Dermis microvascular lymphatic vessel endothelial cell (primary cell): ENCODE measurements around the gene LCE4A. TPM values are rescaled to one million over a fixed set of nuclear protein-coding genes. Genes with fewer than 3 reads are reported as not detected.

ENCODE experiments used
- DNase-seq, 2 donors: peaks; one replicate each; pipeline versions ENCODE4 v3.0.0 to v3.0.0-alpha.2; 2010; ENCODE audit warnings: low read depth in 2 of 2
- total RNA-seq: library from RNA; depleted of rRNA; stranded (reverse); fragments of >200 nt; gene quantifications from 2 replicates; pipeline ENCODE4 v1.2.1, GENCODE V29; 2014

The LCE4A gene
- total RNA-seq, 1 donor from 2014 or later, result not detected

DNA sequence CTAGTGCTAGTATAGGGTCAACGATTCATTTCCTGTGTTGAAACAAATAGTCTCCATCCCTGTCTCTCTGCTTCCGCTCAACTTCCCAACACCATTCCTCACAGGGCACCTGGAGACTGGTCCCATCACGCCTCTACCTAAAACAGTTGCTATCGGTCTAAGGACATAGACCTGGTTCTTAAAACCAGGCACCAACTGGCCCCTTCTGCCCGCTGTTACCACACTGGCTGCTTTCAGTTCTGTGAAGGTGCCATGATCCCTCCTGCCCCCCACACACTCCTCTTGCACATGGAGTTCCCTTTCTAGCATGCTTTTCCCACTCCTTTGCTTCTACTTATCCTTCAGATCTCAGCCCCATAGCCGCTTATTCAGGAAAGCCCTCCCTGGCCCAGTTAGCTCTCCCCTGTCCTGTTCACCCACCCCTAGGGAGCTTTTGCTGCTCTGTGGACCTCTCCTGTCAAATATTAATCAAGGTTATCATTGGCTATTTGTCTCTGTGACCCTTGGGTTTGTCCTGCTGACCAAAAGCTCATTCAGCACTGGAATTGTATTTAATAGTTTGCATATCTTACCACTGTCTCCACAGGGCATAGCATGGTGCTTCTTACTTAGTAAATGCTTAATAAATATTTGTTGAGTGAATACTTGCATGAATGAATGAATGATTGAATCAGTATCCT lies 37.9 kb downstream of the LCE4A start:
- DNase-seq, result no peak

DNA sequence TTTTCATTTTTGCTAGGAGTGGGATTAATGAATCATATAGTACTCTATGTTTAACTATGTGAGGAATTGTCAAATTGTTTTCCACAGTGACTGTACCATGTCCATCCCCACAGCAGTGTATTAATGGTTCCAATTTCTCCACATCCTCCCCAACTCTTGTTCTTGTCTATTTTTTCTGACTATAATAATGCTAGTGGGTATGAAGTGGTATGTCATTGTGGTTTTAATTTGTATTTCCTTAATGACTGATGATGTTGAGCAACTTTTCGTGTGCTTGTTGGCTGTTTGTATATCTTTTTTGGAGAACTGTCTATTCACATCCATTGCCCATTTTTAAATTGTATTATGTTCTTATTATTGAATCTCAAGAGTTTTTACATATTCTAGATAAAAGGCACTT lies 39.9 kb downstream of the LCE4A start:
- no peak for DNase-seq

DNA sequence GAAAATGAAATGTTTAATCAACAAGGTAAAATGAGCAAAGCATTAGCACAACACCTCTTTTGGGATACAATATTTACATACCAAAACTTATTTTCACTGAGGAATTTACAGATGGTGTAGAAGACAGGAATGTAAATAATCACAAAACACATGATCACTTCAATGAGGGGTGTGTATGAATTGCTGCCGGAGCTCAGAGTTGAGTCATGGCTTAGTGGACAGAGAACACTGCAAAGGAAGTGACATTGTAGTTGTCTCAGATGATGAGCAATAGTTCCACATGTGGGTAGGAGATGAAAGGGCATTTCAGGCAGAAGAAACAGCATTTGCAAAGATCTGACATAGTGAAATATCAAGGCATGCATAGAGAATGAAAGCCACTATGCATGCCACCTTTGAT lies 44.3 kb downstream of the LCE4A start:
- no peak for DNase-seq

DNA sequence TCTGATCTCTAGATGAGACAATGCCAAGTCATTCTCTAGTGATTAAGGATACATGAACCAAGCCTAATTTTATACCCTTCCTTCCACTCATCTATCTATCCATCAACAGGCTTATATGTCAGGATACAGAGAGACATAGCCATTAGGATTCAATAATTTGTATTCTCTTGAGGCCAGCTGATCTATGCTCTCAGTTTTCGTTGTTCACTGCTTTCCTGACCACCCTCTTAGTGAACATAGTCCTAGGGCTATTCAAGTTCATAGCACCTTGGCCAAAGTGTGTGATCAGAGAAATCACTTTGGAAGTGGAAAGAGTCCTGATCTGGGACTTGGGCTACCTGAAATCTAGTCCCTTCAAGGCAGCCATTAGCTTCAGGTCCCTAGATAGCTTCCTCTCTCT lies 45.6 kb downstream of the LCE4A start:
- no peak for DNase-seq

DNA sequence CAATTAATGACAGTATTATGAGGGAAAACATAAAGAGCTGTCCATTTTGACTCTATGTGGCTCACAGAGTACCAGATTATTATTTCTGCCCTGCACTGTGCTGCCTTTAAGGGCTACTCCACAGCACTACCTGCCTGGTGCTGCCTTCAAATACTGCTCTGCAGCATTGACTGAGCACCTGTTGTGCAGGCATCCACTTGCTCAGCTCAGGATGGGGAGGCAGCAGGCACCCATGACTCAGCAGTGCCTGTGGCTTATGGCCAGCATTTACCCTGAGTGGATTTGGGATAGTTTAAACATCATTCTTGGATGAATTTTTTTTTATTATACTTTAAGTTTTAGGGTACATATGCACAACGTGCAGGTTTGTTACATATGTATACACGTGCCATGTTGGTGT lies 48.9 kb downstream of the LCE4A start:
- DNase-seq, result no peak

DNA sequence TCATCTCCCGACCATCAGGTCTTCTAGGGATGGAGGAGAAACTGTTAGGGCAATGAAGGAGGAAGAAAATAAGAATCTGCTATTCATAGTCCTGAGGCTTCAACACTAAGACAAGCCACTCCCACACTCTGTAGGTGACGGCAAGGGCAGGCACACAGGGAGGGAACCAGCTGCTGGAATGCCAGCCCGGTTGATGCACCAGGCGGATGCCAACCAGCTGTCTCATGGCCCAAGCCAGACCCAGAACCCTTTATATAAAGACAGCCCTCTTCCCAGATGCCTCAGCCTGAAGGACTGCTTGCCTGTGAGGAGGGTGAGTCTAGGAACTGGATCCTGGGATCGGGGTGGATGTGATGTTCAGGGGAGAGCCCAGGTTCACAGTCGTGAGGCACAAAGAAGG lies 49.8 kb downstream of the LCE4A start, which contains the start of gene KPRP:
TSS of gene KPRP (plus strand) at position 279 of the 400 bp plus-strand sequence. CDS start 1,564 bp downstream, outside the sequence.
- DNase-seq, result no peak

DNA sequence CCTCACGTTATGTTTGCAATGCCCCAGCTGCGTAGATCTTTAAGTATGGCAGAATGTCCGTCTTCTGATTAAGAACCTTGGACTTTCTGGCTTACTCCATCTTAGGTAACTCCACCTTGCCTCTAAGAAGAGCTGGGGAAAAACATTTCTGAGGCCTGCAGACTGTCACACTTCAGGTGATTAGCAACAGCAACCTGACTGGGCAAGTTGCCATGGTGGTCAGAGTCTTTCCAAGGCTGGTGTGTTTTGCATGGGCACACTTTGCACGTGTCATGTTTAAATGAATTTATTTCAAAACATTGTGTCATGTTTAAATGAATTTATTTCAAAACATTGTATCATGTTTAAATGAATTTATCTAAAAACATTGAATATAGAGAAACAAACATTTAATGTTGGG lies 50.7 kb downstream of the LCE4A start:
- DNase-seq, result no peak

Other genes with a start within 250 kb of the LCE4A start
- not detected in 2 replicates for gene LCE5A, start 197.4 kb upstream of the LCE4A start, total RNA-seq
- not detected in 2 replicates for gene CRCT1, start 193.7 kb upstream of the LCE4A start, total RNA-seq
- gene LCE3E, start 141.4 kb upstream of the LCE4A start, total RNA-seq, result not detected in 2 replicates
- not detected in 2 replicates for gene LCE3D, start 127.6 kb upstream of the LCE4A start, total RNA-seq
- gene LCE3C, start 107.9 kb upstream of the LCE4A start, total RNA-seq, result not detected in 2 replicates
- not detected in 2 replicates for gene LCE3B, start 94.3 kb upstream of the LCE4A start, total RNA-seq
- not detected in 2 replicates for gene LCE3A, start 85.1 kb upstream of the LCE4A start, total RNA-seq
- not detected in 2 replicates for gene LCE2D, start 44.8 kb upstream of the LCE4A start, total RNA-seq
- gene LCE2C, start 32.9 kb upstream of the LCE4A start, total RNA-seq, result not detected in 2 replicates
- gene LCE2B, start 22.0 kb upstream of the LCE4A start, total RNA-seq, result not detected in 2 replicates
- not detected in 2 replicates for gene LCE2A, start 9.8 kb upstream of the LCE4A start, total RNA-seq
- not detected in 2 replicates for gene KPRP, start 49.9 kb downstream of the LCE4A start, total RNA-seq
- not detected in 2 replicates for gene LCE1F, start 67.0 kb downstream of the LCE4A start, total RNA-seq
- gene LCE1E, start 78.1 kb downstream of the LCE4A start, total RNA-seq, result not detected in 2 replicates
- gene LCE1D, start 88.6 kb downstream of the LCE4A start, total RNA-seq, result not detected in 2 replicates
- gene LCE1C, start 98.5 kb downstream of the LCE4A start, total RNA-seq, result not detected in 2 replicates
- gene LCE1B, start 103.8 kb downstream of the LCE4A start, total RNA-seq, result not detected in 2 replicates
- gene LCE1A, start 119.3 kb downstream of the LCE4A start, total RNA-seq, result not detected in 2 replicates
- gene LCE6A, start 134.7 kb downstream of the LCE4A start, total RNA-seq, result not detected in 2 replicates
- gene LCE7A, start 151.8 kb downstream of the LCE4A start, total RNA-seq, result not detected in 2 replicates
- not detected in 2 replicates for gene SMCP, start 170.2 kb downstream of the LCE4A start, total RNA-seq
- not detected in 2 replicates for gene IVL, start 200.4 kb downstream of the LCE4A start, total RNA-seq
- not detected in 2 replicates for gene SPRR5, start 239.0 kb downstream of the LCE4A start, total RNA-seq